HG03095 (cell line): ENCODE data around the gene GRID1.

ENCODE experiments used
- ATAC-seq: cut with Tn5 transposase; IDR thresholded peaks from one replicate; pipeline ENCODE4 v1.9.1; 2021; ENCODE audit warnings: moderate library complexity; ENCODE audit not compliant: unreplicated experiment

GRID1 gene

DNA sequence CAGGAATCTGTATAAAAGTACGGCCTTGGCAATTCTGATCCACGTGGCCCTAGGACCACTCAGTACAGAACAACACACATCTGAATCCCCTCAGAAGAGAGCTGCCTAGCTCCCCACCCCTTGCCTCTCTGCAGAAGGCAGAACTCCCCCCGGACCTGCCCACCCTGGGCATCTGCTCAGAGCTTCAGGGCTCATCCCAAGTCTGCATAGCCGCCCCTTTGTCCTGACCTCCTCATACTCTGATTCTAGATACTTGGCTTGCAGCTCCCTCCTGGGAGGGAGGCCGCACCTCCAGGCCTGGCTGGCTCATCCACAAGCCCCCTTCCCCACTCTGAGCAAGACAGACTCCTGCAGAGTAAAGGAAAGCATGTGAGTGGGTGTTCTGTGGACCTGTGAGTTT, 49.6 kb downstream of the GRID1 start:
- no peak for ATAC-seq

DNA sequence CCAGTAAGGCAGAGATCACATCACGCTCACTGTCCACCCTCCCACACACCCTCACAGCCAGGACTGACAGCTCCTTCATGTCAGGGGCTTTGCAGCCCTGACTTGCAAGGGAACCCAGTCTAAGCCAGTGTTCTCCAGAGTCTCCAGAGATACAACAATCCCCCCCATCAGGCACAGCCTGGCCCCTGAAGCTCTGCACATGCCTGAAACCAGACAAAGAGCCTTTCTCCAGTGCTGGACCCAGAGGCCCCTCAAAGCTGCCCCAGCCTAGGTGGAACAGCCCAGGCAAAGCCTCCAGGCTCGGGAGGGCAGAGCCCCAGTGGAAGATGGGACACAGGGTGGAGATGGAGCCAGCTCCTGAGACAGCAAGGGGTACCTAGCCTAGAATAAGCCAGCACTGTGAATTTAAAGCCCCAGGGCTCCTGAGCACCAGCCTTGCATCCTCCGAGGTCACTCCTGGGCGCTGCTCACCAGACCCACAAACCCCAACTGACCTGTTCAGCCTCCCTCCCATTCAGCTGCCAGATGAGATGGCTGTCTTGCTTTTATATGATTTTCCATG, 50.2 kb downstream of the GRID1 start:
- ATAC-seq, result no peak

DNA sequence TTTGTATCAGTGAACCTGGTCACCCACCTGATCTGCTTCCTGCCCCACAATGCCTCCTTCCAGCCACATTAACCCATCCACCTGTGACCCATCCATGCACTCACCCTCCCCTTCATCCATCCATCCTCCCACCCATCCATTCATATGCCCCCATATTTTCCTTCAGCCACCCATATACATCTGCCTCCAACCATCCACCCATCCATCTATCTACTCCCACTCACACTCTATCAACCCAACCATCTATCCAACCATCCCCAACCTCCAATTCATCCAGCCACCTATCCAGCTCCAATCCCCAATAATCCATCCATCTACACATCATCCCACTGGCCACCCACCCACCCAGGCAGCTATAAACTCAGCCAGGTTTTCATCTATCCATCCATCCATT, 51.0 kb downstream of the GRID1 start:
- ATAC-seq, result no peak

DNA sequence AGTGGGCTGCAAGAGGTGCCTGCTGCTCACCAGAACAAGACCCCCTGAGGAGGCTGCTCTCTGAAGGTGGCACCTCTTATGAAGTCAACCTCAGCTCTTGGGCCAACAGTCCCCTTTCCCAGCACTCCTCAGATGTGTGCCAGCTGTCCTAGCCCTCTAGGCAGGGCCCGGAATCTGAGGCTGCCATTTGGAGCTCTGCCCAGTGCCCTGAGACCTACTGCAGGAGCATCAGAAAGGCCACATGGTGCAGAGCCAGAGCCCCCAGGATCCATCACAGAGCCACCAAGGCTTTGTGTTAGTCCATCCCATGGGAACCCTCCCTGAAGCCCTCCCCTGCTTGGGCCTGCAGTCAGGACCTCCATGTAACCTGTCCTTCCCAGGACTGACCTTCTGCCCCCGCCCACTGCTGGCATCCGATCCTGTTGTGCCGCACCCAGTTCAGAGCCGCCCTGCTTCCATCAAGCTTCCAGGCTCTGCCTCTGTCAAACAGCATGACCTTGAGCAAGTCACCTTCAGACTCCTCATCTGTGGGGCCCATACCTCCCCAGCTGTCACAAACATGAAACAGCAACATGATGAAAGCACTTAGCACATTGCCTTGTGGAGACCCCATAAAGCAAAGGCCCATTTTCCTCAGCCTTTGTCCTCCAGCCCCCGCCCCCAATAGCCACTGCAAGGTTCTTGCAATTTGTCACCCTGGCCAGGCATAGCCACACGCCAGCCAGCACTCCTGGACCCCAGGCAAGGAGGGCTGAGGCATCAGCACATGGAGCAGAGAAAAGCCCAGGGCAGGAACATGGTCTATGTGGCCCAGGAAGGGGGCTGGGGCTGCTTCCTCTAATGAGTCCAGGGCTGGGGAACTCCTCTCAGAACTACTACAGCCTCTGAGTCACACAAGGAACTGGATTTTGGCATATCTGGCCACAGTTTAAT, 51.7 kb downstream of the GRID1 start:
- no peak for ATAC-seq

DNA sequence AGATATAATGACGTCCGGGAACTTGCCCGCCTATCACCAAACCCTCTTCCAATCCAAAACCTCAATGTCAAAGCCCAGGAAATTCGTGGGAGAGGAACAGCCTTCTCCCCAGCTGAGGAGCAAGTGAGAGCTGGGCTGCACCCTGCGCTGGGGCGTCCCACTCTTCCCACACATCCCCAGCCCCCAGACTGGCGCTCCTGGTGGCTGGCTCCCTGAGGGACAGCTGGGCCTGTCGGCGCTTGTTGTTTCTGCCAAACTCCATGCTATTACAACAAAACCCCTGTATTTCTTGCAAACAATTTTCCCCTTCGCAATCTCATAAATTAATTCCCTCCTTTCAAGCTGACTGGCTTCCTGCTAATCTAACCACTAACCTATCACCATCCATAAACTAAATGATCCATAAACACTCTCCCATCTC, 53.0 kb downstream of the GRID1 start:
- no peak for ATAC-seq

DNA sequence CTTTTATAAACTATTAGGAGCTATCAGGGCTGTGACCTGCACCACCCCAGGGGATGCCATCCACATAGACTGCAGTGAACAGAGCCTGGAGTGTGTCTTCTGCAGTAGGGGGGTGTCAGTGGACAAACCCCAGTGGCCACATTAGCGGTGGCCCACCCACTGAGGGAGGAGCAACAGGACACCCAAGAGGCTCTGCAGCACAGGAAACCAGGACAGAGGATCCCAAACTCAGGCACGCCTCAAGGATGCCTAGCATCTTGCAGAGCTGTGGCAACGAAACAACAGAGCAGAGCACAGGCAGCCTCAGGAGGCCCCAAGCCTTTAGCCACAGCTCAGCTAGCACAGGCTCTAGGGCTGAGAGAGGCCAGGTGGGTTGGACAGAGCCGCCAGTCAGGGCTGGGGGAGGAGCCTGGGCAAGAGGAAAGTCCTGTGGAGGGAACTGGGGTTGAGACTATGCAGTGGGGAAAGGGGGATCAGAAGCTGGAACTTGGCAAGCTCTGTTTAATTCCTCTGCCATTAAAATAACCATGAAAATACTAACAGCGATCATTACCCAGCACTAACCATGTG, 53.8 kb downstream of the GRID1 start:
- ATAC-seq, result no peak

DNA sequence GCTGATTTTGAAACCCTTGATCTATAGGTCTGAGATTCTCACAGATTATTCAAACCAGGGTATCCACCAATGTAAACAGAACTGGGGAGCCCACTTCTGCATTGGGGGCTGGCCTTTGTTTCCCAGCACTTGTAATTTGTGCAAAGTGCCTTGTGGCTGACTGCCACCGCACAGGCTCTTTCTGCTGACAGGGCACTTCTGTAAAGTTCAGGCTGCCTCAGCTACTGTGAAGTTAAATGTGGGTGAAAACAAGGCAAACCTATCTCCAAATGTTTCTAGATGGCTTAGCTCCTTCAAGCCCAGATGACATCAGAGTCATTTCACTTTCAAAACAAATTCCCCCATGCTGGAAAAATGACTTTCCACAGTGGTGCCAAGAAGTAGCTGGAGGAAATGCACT, 54.7 kb downstream of the GRID1 start:
- ATAC-seq, result no peak

DNA sequence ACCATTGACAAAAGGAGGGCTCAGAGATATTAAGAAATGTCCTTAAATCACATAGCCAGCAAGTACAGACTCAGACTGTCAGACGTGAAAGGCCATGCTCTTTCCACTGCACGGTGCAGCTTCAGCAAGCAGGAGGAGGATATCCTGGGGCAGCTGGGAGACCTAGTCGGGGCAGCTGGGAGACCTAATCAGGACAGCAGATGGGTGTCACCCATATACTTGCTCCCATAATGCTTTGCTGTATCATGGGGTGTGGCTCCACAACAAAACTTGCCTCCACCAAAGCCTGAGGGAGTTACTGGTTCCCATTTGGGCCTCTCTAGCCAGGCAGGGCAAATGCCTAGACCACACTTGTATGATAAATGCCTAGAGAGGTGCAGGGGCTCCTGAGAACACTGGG, 55.4 kb downstream of the GRID1 start:
- no peak for ATAC-seq

DNA sequence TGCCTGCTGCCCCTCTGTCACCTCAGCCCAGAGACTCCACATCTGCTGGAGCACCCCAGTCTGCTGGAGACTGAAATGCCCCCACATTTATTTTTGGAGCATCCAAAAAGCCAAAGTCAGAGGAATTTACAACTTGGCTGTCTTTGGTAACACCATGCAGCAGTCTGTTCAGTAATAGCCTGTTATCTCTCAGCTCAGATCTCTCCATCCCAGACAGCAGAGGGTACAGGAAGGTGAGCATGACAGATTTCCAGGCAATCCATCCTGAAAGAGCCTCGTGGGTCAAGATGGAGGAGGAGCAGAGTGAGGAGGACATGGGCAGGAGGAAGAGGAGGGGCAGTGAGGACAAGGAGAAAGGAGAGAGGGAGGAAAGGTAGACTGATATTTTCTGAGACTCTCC, 55.9 kb downstream of the GRID1 start:
- no peak for ATAC-seq

DNA sequence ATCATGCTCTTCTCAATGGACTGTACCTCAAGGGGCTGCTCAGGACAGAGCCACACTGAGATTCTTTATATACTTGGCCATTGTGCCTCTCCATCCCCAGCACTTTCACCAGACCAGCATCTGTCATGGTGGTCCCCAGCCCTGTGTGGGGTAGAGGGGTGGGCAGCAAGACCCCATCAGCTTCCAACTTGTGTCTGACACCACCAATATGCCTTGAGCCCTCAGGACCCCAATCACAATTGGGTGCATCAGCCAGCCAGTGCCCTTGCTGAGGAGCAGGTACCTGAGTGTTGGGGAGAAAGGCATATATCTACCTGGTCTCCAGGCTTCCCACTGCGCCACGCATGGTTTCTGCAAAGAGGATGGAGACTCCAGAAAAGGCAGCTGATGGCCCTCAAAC, 56.3 kb downstream of the GRID1 start:
- no peak for ATAC-seq

DNA sequence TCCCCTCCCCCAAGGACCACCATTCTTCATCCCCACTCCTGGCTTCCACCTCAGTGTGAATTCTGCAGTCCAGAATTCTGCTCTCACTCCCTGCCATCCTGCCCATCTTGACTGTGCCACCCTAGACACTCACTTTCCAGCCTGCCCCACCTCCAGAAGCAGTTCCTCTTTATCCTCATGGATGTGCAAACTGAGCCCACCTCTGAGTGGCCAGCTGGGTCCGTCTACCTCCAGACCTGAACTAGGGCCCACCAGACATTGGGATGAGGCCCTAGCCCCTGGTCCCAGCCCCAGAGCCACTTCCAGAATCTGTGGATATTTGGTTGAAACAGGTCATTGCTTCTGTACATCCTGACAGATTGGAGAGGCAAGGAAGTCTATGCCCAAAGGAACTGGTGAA, 58.5 kb downstream of the GRID1 start:
- ATAC-seq, result no peak

DNA sequence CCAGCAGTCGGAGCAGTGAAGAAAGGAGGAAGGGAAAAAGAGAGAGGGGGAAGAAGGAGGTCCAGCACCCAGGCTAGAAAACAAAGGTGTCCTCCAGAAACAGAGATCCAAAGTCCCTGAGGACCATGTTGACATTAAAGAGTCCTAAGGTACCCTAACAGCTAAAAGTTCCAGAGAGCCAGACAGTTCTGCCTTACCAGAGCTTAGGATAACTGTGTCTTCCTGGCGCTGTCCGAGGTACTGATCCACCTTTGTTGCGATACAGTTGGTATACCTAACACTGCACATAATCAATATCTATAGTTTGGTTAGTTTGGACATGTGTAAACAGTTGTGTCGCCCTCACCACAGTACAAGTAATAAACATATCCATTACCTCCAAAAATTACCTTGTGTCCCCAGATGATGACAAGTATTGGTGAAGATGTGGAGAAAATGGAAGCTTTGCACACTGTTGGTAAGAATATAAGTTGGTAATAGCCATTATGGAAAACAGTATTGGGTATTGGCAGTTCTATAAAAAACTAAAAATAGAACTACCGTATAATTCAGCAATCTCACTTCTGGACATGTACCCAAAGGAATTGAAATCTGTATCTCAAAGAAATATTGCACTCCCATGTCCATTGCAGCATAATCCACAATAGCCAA, 59.8 kb downstream of the GRID1 start:
- ATAC-seq, result no peak

DNA sequence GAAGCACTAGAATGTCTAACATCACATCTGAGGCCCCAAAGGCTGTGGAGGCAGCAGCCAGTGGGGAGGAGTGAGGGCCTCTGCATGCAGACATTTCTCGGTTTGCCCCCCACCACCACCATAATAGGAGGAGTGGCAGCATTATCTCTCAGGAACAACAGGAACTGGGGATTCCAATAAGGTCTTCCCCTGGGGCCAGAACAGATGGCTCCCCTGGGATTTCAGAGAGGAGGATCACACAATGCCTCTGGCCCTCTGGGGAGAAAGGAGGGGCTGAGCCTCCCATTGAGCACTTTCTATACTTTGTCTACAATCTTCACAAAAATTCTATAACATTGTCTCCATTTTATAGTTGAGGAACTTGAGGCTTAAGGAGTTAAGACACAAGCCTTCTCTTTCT, 61.1 kb downstream of the GRID1 start:
- ATAC-seq, result no peak

DNA sequence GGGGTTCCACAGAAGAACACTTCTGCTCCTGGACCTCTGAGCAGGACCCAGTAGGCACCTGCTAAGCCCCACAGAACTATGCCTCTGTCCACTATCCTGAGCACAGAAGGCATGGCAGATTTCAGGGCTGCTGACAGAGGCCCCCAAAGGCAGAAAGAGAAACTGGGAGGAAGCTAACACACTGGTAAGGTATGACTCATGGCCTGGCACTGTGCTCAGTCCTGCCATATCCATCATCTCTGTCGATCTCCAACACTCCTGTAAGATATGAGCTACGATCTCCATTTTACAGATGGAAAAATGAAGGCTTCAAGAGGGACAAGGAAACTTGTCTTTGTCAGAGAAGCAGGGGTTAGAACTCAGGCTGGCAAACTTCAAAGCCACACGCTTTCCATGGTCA, 62.2 kb downstream of the GRID1 start:
- no peak for ATAC-seq

DNA sequence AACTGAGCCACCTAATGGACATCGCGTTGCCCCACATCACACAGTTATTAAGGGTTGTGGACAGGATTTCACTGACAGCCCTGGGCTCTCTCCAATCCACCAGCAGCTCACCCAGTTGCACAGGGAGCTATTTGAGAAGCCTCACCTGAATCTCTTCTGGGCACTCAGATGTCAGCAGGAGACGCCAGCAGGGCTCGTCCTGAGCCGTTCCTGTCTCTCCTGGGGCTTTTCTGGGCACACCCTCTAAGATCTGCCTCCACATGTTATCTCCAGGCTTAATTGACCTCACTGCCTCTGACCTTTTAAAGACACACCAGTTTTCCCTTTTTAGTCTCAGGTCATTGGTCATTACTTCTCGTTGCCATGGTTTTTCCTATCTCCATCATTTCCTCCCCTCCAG, 63.0 kb downstream of the GRID1 start:
- ATAC-seq, result no peak

DNA sequence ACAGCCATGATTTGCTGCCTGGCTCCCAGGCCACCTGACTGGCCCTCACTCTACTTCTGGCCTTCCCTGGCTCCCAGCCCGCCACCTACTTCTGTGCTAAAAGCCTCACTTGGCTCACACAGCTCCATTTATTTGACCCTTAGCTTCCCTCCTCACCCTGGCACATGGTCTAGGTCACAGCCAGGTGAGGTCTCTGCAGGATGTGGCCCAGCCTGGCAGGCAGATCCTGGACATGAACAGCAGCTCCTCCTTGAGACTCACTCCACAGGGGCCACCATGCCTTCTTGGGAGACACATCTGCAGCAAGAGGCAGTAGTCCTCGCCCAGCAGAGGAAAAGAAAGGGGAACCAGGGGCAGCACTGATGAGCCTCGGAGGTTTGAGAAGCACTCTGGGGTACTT, 64.6 kb downstream of the GRID1 start:
- ATAC-seq, result no peak

DNA sequence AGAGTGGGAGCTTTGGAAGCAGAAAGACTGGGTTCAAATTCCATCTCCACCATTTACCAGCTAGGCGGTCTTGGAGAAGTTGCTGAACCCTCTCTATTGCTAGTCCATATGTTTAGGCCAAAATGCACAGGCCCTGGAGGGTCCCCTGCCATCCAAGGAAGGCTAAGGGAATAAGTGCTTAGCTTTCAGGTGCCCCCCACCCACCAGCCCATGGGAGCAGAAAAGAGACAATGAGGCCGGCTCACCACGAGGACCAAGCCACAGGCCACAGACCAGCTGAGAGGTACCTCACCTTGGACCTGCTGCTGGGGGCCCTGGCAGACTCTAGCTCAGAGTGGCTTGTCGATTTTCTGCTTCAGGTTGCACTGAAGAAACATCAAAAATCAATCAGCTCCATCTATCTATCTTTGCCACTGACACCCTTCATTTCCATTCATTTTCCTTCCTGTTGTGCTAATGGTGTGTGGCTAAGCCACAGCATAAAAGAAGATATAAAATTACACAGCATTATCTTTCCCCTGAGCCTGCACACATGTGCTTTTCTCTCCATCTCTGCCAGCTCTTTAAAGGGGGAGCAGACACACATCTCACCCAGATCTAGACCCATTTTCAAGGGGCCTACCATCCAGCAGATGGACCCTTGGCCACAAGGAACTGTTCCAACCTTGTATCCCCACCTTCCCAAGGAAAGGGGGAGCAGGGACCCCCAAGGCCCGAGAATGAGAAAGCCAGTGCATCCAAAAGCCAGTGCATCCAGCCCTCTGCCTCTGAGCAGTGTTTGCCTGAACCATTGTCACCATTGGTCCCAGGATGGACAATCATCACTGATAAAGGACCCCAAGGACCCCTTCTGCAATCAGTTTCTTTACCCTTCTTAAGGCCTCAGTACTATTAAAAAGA, 65.4 kb downstream of the GRID1 start:
- no peak for ATAC-seq

DNA sequence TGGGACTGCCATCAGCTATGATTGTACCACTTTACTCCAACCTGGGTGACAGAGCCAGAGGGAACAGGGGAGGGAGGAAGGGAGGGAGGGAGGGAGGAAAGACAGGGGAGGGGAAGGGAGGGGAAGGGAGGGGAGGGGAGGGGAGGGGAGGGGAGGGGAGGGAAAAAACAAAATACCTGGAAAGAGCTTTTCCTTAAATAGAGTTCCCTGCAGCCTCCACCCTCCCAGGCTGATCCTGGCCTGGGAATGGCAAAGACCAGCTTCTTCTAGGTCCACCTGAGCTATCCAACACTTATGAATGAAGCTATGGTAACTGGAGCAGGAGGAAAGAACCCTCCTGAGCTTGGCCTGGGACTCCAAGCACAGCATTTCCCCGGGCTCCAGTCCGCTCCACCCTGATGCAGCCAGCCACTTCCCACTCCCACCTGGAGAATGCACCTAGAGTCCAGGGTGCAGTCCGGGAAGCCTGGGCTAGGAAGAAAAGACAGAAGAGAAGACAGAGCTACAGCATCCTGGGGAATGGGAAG, 66.1 kb downstream of the GRID1 start:
- ATAC-seq, result no peak

DNA sequence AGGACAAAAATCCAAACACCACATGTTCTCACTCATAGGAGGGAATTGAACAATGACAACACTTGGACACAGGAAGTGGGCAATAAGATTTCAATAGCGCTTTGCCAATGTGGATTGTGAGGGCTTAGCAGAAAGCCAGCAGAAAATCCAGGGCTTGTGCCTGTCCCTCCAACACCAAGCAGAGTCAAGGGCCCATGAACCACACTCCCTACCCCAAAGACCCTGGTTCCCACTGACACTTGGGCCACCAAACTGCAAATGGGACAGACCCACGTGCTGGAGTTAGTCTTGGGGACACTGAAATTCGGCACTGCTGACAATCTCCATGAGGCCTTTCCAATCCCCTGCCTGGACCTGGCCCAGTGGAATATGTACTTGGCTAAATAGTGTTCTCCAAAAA, 67.0 kb downstream of the GRID1 start:
- no peak for ATAC-seq

DNA sequence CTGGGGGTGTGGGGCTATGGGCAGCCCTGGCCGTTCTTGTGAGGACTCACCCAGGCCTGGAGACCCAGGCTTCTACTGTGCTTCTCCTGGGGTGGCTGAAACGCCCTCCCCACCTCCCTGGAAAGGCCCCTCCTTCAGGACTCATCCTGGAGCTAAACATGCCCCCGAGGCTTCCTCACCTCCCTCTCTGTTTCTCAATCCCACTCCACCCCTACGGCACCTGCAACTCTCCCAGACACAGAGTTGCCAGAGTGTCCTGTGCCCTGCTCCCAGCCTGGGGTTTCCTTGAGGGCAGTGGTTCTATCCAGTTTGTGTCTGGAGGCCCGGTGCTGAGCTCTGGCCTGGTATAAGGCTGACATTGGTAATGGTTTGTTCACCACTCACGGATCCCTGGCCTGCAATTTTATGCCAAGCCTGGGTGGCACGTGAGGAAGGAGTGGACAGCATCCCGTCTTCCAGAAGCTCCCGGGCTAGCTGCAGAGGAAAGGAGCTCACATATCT, 68.0 kb downstream of the GRID1 start:
- no peak for ATAC-seq
